Measurements from ENCODE around the gene SDK2. TPM values are rescaled to one million over a fixed set of nuclear protein-coding genes. Genes with fewer than 3 reads are reported as not detected.

The SDK2 gene
- total RNA-seq, 1 donor, result under 0.01 TPM

DNA sequence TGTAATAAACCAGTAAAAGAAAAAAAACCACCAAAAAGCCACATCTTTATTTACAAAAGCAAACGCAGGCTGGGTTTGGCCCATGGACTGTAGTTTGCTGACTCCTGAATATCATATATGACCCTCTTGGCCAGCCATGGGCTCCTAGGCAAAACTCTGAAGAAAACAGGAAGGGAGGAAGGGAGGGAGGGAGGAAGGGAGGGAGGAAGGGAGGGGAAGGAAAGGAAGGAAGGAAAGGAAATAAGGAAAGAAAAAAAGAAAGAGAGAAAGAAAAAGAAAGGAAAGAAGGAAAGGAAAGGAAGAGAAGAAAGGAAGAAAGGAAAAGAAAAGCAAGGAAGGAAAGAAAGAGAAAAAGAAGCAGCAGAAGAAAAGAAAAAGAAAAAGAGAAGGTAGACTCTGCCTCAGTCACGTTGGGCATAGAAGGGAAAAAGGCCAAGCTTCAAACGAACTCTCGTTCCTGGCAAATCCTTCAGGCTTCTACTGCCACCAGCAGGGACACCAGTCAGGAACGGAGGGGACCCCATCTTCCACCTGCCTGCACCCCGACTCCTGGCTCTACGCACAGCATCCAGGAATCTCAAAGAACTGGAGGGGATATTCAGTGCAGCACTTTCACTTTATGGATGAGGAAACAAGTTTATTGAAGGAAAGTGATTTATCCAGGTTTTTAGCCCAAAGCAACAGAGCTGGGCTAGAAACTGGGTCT lies 354.5 kb downstream of the SDK2 start:
- Histone ChIP-seq H3K4me1 (ENCODE audit: insufficient read depth, low read length) (peaks cover 70% of the 10 kb centered on the region), H3K36me3 (ENCODE audit: insufficient read depth, low read length) (peaks cover 13% of the 10 kb centered on the region), H3K9me3 (ENCODE audit: low read depth, low read length) (no peaks in the 10 kb centered on the region), H3K79me2 (ENCODE audit: insufficient read depth, low read length) (peaks cover 67% of the 10 kb centered on the region), H3K27ac (ENCODE audit: low read depth, low read length) (peak overlapping the region; percentile 82), H3K4me3 (ENCODE audit: insufficient read depth, low read length) (peak overlapping the region; percentile 29), H3K4me2 (ENCODE audit: insufficient read depth, low read length) (peak overlapping the region; percentile 70), H3K27me3 (ENCODE audit: insufficient read depth, low read length) (no peaks in the 10 kb centered on the region), H2AFZ (ENCODE audit: low read length) (peak overlapping the region; percentile 18), H4K20me1 (ENCODE audit: insufficient read depth, low read length) (peaks cover 52% of the 10 kb centered on the region)
- no peak for TF ChIP-seq CTCF (IDR thresholded peaks at IDR 0.05; ENCODE audit: extremely low read depth, low read depth, low read length)
- no peak for DNase-seq (ENCODE audit: insufficient read length, low spot score, missing footprints)

DNA sequence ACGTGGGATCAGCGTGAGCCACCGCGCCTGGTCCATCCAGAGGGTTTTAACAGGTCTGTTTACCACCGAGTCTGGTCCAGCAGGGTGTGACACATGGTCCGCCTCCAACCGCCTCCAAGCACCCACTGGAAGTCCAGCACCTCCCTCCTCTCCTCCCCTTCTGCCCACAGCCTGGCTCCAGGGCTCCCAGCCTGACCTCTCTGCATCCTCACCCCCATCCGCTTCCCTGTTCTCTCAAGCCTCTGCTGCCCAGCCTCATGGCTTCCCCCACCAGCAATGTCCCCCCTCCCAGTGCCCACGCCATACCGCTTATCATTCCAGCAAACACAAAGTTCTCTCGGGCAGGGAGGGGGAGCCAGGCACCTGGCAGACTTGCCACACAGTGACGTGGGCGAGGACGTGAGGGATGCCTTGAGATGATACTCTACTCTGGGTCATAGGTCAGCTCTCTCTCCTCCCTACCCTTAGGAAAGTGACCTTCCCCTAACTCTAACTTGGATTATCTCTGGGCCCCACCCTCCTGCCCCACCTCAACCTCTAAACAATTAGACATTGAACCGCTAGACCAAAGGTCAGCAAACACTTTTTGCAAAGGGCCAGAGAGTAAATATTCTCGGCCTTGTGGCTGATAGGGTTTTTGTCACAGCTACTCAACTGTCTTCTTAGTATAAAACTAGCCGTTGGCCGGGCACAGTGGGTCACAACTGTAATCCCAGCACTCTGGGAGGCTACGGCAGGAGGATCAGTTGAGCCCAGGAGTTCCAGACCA lies 355.5 kb downstream of the SDK2 start:
- H2AFZ ChIP-seq (ENCODE audit: low read length), result no peak overlapping the region
- H3K4me2 ChIP-seq (ENCODE audit: insufficient read depth, low read length), result no peak overlapping the region
- no peak for TF ChIP-seq CTCF (IDR thresholded peaks at IDR 0.05; ENCODE audit: extremely low read depth, low read depth, low read length)
- H3K27me3 ChIP-seq (ENCODE audit: insufficient read depth, low read length), result no peaks in the 10 kb centered on the region
- no peaks in the 10 kb centered on the region for H3K9me3 ChIP-seq (ENCODE audit: low read depth, low read length)
- peaks cover 13% of the 10 kb centered on the region for H3K36me3 ChIP-seq (ENCODE audit: insufficient read depth, low read length)
- peaks cover 65% of the 10 kb centered on the region for H3K4me1 ChIP-seq (ENCODE audit: insufficient read depth, low read length)
- H4K20me1 ChIP-seq (ENCODE audit: insufficient read depth, low read length), result peaks cover 52% of the 10 kb centered on the region
- H3K4me3 ChIP-seq (ENCODE audit: insufficient read depth, low read length), result no peak overlapping the region
- no peak for DNase-seq (ENCODE audit: insufficient read length, low spot score, missing footprints)
- no peak overlapping the region for H3K27ac ChIP-seq (ENCODE audit: low read depth, low read length)
- H3K79me2 ChIP-seq (ENCODE audit: insufficient read depth, low read length), result peaks cover 60% of the 10 kb centered on the region

DNA sequence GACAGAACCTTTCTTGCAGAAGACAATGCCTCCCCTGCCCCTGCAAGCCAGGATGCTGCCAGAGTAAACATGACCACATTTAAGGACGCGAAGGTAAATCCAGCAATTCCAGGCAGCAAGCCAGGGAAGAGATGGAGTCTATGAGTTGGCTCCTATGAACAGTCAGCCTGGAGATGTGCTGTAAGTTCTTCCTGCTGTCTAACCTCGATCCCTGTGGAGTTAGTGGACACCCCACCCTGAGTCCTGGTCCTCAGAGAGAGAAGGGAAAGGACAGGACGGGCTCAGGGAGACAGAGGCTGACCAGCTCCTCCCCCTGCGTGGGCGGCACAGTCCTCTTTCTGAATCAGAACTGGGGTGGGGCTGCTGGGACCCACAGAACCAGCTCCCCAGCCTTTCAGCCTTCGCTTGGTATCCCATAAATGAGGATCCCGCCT lies 357.4 kb downstream of the SDK2 start:
- no peak for TF ChIP-seq CTCF (IDR thresholded peaks at IDR 0.05; ENCODE audit: extremely low read depth, low read depth, low read length)
- Histone ChIP-seq H3K9me3 (ENCODE audit: low read depth, low read length) (no peaks in the 10 kb centered on the region), H3K27ac (ENCODE audit: low read depth, low read length) (peak overlapping the region; percentile 5), H3K4me2 (ENCODE audit: insufficient read depth, low read length) (peak overlapping the region; percentile 62), H3K79me2 (ENCODE audit: insufficient read depth, low read length) (peaks cover 61% of the 10 kb centered on the region), H4K20me1 (ENCODE audit: insufficient read depth, low read length) (peaks cover 49% of the 10 kb centered on the region), H3K4me3 (ENCODE audit: insufficient read depth, low read length) (no peak overlapping the region), H3K27me3 (ENCODE audit: insufficient read depth, low read length) (no peaks in the 10 kb centered on the region), H3K36me3 (ENCODE audit: insufficient read depth, low read length) (peaks cover 13% of the 10 kb centered on the region), H3K4me1 (ENCODE audit: insufficient read depth, low read length) (peaks cover 52% of the 10 kb centered on the region), H2AFZ (ENCODE audit: low read length) (no peak overlapping the region)
- DNase-seq (ENCODE audit: insufficient read length, low spot score, missing footprints), result peak; percentile 76
